HG03439 (cell line): ENCODE data around the gene UTP15.
A peak's percentile ranks its signal among the peaks of the same experiment; 100 is the strongest.

Experiments used
- ATAC-seq: cut with Tn5 transposase; IDR thresholded peaks from one replicate; pipeline ENCODE4 v1.9.1; 2021; ENCODE audit warnings: mild to moderate bottlenecking, moderate library complexity; ENCODE audit not compliant: unreplicated experiment

UTP15 gene

GRCh38 chr5:73620334-73620687 lies 54.8 kb downstream of the UTP15 start:
- ATAC-seq = no peak

- ATAC-seq = no peak
These were observed 57.5 kb downstream of the UTP15 start for GRCh38 chr5:73623060-73623459.

GRCh38 chr5:73623901-73624404 lies 58.4 kb downstream of the UTP15 start:
- ATAC-seq = no peak

GRCh38 chr5:73624888-73625287 lies 59.3 kb downstream of the UTP15 start:
- no peak for ATAC-seq

- peak; percentile 24 for ATAC-seq
These were observed 59.9 kb downstream of the UTP15 start for GRCh38 chr5:73625372-73625943.

- peak; percentile 59 for ATAC-seq
These were observed 60.6 kb downstream of the UTP15 start, which contains the start of gene ARHGEF28 for GRCh38 chr5:73625944-73626811. Gene ARHGEF28 (plus strand): TSS chr5:73626196. CDS start chr5:73684852, 58,656 bp downstream.

GRCh38 chr5:73626814-73627313 lies 61.3 kb downstream of the UTP15 start:
- no peak for ATAC-seq

- no peak for ATAC-seq
These were observed 63.9 kb downstream of the UTP15 start for GRCh38 chr5:73629456-73629855.

GRCh38 chr5:73630765-73631164 lies 65.2 kb downstream of the UTP15 start:
- no peak for ATAC-seq

GRCh38 chr5:73631500-73631899 lies 66.0 kb downstream of the UTP15 start:
- no peak for ATAC-seq
